ENCODE results near the gene KRT15.
A peak's percentile ranks its signal among the peaks of the same experiment; 100 is the strongest.
"Not testable (repeated sequence)": the region's sequence is repeated elsewhere in the genome, so short reads cannot be mapped to it uniquely, and the experiment has no call there.

The KRT15 gene

DNA sequence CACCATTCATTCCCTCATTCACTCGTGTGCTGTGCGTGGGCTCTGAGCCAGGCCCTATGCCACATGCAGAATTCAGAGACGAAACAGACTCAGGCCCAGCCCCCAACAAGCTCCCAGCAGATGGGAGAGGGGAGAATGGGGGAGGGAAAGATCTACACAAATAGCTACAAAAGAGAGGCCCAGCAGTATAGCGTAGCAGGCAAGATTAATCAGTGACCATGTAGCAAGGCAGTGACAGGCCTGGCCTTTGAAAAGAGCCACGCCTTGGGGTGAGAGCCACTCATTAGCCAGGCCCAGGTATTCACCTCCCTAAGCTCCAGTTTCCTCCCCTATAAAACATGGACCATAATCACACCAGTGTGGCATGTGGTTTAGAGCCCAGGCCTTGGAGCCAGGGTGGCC, 25.8 kb upstream of the KRT15 start:
- DNase-seq (ENCODE audit: low read depth) = no peak

DNA sequence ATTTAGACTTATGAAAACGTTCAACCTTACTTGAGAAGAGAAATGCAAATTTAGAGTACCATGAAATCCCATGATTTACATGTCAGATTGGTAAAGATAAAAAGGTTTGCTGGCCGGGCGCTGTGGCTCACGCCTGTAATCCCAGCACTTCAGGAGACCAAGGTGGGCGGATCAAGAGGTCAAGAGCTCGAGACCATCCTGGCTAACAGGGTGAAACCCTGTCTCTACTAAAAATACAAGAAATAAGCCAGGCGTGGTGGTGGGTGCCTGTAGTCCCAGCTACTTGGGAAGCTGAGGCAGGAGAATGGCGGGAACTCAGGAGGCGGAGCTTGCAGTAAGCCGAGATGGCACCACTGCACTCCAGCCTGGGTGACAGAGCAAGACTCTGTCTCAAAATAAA, 24.1 kb upstream of the KRT15 start:
- not testable (repeated sequence) for DNase-seq (ENCODE audit: low read depth)

DNA sequence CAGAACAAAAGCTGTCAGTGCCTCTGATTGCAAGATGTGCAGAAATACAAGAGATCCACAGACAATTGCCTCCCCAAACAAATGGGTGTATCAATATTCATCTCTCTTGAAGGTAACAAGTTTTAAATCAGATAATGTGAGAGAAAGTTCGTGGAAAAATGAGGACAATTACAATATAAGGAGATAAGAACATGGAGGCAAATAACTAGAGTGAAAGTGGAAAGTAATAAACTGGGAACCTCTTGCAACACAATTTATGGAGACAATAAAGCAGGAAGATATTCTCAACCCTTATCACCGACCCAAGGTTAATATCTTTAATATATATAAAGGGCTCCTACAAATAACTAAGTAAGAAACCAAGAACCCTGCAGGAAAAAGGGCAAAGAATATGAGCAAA, 23.7 kb upstream of the KRT15 start:
- no peak for DNase-seq (ENCODE audit: low read depth)

DNA sequence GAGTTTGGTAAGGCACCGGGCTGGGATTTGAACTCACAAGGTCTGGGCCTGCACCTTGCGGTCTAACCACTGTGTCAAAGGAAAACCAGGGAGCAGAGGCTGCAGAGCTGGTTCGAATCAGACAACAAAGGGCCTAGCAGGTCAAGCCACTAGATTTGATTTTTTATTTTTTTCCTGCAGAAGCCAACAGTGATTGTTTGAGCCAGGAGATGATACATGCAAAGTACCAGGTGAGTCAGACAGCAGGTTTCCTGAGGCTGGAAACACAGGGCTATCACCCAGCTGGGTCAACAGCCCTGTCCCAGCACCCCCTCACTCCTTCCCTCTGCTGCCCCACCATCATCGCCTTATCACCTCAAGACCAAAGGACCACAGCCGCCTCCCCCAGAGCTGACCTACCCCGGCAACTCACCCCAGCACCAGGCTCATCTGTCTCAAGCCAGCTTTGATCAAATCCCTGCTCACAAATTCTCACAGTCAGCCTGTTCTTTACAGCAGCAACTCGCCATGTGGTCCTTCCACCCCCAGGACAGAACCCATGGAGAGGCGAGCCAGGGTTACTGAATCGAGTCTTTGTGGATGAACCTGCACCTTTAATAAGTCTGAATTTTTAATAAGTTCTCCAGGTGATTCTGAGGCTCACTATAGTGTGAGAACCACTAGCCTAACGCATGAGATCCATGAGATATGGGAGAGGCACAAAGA, 22.4 kb upstream of the KRT15 start:
- no peak for DNase-seq (ENCODE audit: low read depth)

DNA sequence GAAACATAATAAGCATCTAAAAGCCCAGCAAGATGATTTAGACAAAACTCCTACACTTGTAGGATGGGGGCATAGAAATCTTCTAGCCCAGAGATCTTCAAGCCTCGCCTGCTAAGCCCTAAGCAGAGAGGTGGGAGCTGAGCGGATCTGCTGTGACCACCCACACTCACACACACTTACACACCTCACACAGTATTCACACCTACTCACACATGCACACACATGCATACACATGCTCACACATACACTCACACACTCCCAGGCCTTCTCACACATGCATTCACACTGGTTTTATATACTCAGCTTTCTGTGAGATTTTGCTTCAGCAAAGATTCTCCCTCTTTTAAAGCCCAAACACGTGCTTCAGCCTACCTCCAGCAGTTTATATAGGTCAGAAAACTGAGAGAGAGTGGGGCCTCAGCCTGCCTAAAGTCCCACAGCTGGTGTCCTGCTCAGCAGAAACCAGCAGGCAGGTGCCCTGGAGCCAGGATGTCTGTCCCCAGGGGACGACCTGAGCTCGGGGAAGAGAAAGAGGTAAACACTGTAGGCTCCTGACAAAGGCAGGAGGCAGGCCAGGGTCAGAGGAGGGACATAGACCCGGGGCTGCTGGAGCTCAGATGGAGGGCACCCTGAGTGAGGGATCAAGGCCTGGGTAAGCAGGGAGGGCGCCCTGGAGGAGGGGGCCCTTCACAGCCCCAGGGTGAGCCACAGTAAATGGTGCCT, 21.4 kb upstream of the KRT15 start:
- DNase-seq (ENCODE audit: low read depth) = no peak

DNA sequence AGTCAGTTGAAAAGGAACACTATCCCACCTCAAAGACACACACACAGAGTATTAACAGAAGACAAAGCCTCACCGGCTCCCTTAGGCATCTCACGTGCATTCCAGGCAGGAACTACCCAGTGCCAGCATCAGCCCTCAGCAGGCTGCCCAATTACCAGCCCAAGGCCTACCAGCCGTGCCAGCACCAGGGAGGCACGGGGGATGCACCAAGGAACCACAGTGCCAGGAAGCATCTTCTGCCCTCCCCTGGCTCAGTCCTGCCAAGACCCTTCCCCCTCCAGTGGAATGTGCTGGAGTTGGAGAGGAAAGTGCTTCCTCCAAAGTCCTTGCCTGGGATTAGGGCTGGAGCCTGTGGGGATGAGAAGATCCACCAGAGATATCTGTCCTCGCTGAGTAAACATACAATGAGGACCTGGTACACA, 20.4 kb upstream of the KRT15 start:
- DNase-seq (ENCODE audit: low read depth) = no peak

DNA sequence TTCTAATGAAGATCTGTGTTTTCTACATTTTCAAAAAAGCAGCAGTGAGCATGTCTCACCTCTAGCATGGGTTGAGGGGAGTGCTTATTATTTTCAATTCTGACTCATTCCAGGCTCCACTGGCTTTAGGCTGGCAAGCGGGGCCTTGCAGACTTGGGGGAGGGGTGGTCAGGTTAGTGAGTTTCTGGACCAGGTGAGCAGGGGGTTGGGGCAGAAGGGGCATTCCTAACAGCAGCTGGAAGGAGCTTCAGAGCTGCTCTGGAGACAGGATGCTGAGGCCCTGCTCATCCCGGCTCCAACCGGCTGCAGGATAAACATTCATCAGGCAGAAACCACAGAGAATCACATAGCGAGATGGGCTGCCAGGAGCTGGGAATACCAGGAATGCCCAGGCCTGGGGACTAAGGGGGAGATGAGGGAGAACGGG, 19.9 kb upstream of the KRT15 start:
- no peak for DNase-seq (ENCODE audit: low read depth)

DNA sequence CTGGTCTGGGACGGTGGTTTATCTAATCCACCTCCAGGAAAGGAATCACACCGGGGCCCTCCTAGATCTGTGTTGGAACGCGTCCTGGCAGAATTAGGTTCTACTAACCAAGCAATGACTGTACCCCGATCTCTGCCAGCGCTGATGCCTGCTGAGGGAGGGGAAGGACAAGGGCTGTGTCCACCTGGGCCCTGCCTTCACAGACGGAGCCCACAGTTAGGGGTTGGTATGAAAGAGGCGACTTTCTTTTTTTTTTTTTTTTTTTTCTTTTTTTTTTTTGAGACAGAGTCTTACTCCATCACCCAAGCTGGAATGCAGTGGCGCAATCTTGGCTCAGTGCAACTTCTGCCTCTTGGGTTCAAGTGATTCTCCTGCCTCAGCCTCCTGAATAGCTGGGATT, 19.3 kb upstream of the KRT15 start:
- DNase-seq (ENCODE audit: low read depth) = no peak

DNA sequence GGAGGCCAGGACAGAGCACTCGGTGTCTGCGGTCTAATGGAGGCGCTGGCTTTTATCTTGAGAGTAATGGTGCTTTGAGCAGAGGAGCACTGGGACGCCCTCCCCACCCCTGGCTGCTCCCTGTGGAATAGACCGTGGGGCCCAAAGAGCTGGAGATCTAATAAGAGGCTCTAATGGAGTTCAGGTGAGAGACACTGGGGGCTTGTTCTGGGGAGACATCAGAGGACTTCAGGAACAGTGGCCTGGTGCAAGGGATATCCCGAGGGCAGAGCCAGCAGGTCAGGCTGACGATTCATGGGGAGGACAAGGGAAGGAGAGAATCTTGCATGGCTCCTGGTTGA, 18.9 kb upstream of the KRT15 start:
- no peak for DNase-seq (ENCODE audit: low read depth)

DNA sequence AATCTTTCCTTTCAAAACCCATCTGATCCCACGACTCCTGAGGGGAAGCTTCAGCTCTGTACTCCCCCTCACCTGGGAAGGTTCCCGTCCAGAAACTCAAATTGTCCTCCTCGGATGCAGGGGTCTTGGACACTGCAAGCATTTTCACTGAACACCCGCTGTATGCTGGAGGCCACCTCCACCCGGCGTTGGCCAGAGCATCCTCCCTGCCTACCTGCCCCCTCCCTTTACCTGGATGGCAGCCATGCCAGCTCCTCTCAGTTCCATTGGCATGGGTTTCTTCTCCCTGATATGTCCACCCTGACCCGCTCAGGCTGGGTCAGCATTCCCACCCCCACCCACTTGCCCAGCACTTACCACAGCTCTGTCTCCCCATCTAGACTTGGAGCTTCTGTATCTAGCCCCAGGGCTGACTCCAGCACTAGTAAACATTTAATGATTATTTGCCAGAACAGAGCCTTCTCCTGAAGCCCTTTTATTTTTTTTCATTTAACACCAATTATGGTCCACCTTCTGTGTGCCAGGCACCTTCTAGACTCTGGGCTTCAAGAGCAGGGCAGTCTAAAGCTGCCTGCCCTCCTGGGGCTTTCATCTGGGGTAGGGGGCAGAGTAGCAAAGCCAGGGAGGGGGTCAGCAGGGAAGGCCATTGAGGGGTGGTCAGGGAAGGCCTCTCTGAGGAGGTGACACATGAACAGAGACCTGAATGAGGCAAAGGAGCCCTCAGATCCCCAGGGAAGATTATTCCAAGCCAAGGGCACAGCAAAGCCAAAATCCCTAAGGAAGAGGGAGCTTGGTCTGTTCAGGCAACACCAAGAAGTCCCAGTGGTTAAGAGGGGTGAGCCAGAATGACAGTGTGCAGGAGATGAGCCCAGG, 18.3 kb upstream of the KRT15 start:
- DNase-seq (ENCODE audit: low read depth) = no peak

DNA sequence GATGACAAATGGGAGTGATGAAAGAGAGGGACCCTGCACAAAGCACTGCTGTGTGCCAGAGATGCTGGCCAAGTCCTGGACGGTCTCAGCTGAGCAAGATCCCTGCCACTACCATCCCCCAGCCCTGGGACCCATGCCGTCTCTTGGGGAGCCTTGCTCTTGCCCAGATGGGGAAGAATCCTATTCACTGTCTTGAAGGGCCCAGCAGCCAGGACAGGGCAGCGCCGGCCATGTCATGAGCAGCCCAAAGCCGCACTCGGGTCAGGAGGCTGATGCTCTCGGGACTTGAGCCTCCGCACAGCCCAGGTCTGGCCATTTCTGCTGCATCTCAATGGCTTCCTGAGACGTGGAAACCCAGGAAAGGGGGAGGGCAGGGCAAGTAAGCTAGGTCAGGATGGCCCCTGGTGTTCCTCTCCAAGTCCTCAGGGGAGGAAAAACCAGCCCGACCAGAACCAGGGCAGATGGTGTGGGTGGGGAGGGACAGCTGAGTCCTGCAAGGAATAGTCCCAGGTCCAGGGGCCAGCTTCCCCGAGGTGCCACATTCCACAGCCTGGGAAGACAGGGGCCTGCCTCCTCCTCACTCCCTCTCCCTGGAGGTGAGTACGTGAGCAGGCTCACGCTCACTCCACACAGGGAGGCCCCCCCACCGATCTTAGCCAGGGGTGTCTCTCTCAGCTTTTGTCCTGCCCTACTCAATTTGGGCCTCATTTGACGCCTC, 17.2 kb upstream of the KRT15 start:
- DNase-seq (ENCODE audit: low read depth) = no peak

DNA sequence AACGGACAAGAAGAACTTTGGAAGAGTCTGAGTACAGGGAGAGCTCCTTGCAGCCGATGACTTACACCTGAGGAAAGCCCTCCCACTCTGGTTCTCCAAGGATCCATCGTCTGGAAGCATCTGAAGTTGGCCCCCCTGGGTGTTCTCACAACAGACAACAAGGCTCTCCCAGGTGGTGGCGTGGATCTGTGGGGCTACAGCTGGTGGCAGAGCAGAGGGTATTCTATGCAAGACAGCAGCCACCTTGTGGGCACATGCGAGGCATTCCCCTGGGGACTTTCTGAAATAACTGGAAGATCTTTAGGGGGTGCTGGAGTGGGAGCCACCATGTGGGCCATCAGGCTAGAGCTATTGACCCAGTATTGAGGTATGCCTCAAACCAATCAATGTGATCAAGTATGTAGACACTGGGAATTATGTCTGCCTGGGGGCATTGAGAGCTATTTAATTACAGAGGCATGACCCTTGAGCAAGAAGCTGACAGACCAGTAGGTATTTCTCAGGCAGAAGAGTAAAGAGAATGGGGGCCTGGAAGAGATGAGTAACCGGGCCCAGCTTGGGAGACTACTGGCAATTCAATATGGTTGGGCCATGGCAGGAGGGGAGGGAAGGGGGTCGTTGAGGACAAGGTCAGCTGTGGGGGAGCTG, 16.3 kb upstream of the KRT15 start:
- DNase-seq (ENCODE audit: low read depth) = no peak

DNA sequence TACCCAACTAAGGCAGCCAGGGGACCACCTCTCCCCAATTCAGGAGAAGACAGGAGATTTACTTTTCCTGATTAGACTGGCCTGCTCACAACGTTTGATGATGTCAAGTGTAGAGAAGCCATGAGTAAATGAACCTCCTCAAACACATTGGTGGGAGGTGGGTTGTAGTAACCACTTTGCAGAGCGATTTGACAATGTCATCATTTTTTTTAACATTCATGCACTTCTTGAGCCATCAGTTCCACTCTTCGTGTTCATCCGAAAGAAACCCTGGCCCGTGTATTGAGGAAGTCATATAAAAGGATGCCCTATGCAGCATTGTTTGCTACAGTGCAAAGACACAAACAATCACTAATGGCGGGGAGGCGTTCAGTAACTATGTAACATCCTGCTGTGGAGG, 14.9 kb upstream of the KRT15 start:
- no peak for DNase-seq (ENCODE audit: low read depth)

DNA sequence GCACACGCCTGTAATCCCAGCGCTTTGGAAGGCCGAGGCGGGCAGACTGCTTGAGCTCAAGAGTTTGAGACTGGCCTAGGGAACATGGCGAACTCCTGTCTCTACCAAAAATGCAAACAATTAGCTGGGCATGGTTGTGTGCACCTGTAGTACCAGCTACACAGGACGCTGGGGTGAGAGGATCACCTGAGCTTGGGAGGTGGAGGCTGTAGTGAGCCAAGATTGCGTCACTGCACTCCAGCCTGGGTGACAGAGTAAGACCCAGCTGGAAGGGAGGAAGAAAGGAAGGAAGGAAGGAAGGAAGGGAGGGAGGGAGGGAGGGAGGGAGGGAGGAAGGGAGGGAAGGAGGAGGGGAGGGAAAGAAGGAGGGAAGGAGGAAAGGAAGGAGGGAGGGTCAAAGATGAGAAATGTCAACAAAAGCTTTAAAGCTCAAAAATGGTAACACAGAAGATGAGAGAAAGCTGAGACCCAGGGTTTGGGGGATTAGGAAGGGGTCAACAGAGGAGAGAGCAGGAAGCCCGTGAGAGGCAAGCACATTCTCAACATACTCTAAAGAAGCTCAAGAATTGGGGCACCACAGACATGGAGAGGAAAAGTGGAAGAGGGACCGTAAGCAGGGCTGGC, 14.4 kb upstream of the KRT15 start:
- DNase-seq (ENCODE audit: low read depth) = no peak

DNA sequence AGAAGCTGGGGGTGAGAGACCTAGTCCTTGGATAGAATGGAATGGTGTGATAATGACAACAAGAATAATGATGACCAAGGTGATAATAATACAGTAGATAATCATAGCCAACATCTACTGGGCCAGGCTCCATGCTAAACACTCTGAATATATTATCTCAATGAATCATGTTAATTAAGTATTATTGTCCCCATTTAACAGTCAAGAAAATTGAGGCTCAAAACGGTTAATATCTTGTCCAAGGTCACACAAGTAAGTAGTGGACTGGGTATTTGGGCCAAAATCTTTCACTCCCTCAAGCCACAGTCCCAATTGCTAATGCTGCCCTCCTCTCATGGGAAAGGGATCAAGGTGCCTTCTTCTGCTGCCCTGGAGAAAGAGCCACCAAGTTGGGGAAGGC, 13.3 kb upstream of the KRT15 start:
- no peak for DNase-seq (ENCODE audit: low read depth)

DNA sequence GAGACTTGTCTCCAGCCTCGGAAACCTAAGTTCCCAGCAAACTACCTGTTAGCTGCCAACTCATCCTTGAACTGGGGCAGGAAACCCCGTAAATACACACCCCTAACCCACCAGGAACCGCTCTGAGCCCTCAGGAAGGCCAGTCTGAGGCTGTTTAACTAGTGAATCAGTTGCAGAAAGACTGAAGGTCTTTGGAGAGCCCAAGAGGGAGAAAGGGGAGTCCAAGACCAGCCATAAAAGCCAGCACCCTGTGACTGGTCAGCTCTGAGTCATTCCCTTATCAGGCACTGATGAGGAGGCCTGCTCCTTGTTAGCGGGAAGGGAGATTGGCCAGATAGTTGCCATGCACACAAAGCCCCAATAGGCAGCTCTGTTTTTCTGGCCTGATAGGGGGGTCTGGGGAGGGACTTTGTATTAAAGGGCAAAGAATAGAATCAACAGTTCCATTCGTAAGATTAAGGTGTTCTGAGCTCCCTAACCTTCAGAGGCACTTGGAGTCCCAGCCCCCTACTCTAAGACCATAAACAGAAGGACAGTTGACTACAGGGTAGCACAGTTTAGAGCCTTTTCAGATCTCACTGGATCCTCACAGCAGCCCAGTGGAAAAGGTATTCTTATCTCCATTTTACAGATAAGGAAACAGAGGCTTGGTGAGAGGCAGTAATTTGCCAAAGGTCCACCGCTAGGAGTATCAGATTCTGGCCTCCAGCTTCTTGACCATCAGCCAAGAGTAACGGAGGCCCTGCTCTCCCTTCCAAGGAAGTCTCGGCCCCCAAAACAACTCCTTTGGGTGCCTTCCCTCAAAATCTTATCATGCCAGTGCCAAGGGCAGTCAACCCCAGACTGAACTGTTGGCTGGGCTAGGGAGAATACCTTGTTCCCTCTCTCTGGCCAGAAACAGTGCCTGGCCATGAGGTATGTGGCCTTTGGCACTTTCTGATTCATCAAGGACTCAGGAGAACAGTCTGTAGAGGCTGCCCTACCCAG, 11.7 kb upstream of the KRT15 start:
- DNase-seq (ENCODE audit: low read depth) = peak; percentile 65

DNA sequence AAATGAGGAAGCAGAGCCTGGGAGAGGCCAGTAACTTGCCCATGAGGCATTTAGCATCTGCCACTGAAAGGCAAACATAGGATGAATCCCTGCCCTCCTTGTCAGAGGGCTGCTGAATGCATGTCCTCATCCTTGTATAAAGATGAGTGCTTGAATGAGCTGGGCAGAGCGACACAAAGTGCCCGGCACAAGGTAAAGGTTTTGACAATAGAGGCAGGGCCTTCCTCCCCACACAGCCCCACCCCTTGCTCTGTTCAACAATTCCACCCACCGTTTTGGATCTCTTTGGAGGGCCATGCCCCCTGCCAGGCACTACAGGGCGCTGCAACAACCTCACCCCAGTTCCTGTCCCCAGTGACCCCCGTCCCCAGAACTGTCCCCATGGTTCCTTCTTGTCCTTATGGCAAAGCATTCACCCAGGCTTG, 10.8 kb upstream of the KRT15 start:
- DNase-seq (ENCODE audit: low read depth) = no peak

DNA sequence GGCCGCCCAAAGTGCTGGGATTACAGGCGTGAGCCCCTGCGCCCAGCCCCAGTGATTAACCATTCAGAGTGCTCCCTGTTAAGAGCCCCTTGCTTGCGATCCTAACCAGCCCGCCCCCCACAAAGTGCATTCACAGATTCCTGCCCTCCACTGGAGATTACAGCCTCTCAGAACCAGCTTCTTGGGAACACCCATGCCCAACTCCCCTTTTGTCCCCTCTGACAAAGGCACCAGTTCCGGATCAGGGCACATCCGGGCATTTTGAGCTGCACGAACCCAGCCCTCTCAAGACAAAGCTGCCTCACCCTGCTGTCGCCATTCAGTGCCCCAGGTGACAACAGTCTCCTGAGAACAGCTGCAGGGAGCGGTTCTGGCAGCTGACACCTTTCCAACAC, 10.3 kb upstream of the KRT15 start:
- no peak for DNase-seq (ENCODE audit: low read depth)

DNA sequence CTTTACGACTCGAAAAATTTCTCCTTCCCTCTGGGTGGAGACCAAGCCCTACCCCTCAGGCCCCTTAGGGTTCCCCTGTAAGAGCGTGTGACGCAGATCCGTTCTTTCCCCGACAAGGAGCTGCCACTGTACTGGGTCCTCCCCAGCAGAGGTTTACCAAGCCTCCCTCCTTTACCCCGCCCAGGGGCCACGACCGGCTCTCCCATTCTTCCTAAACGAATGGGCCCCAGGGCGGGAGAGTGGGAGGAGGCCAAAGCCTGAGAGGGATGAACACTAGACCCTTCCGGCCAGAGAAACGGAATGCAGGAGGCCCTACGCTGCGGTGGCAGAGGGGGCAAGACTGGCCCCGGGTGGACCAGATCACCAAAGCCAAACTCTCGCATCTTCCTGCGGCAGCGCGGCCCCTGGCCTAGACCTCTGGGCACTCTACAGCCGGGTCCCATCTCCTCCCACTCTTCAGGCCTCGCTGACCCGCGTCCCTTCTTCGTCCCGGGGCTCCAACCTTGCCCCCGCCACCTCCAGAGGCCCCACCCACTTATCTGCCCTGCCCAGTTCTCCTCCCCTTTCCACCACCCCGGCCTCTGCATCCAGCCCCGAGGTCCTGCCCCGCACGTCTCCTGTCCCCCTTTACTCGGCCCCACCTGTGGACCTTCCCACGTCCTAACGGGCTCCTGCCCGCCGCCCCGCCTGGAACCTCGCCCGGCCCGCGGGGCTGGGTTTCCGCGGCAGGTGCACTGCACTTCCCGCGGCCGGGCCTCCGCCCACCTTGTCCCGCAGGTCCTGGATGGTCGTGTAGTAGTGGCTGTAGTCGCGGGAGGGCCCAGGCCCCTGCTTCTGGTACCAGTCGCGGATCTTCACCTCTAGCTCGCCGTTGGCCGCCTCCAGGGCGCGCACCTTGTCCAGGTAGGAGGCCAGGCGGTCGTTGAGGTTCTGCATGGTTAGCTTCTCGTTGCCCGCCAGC, 8.7 kb upstream of the KRT15 start:
- DNase-seq (ENCODE audit: low read depth) = no peak
